ENCODE data around the gene PRRG3. TPM values are rescaled to one million over a fixed set of nuclear protein-coding genes. Genes with fewer than 3 reads are reported as not detected.

The PRRG3 gene
- total RNA-seq, 1 experiment from 2014 or later, result not detected

GRCh38 chrX:151708821-151709220 is 13.6 kb downstream of the PRRG3 start:
- DNase-seq (ENCODE audit: low read depth), result no peak

GRCh38 chrX:151710457-151710856 is 15.2 kb downstream of the PRRG3 start:
- no peak for DNase-seq (ENCODE audit: low read depth)

GRCh38 chrX:151711154-151711553 is 15.9 kb downstream of the PRRG3 start:
- no peak for DNase-seq (ENCODE audit: low read depth)

GRCh38 chrX:151711787-151712186 is 16.5 kb downstream of the PRRG3 start:
- no peak for DNase-seq (ENCODE audit: low read depth)

GRCh38 chrX:151712253-151712652 is 17.0 kb downstream of the PRRG3 start:
- DNase-seq (ENCODE audit: low read depth), result no peak

- peak; percentile 21 for DNase-seq (ENCODE audit: low read depth)
Measured at GRCh38 chrX:151713849-151714248, 18.6 kb downstream of the PRRG3 start.

- DNase-seq (ENCODE audit: low read depth), result no peak
Measured at GRCh38 chrX:151714362-151714761, 19.1 kb downstream of the PRRG3 start.

- no peak for DNase-seq (ENCODE audit: low read depth)
Measured at GRCh38 chrX:151715752-151716151, 20.5 kb downstream of the PRRG3 start, which contains the start of gene FATE1. Gene FATE1 (plus strand): TSS chrX:151716035. CDS start chrX:151716120, 85 bp downstream.

GRCh38 chrX:151722241-151722846 is 27.1 kb downstream of the PRRG3 start:
- DNase-seq (ENCODE audit: low read depth), result no peak

- no peak for DNase-seq (ENCODE audit: low read depth)
Measured at GRCh38 chrX:151723156-151723760, 28.0 kb downstream of the PRRG3 start.

- no peak for DNase-seq (ENCODE audit: low read depth)
Measured at GRCh38 chrX:151724563-151725337, 29.5 kb downstream of the PRRG3 start.

GRCh38 chrX:151725338-151725614 is 30.0 kb downstream of the PRRG3 start:
- DNase-seq (ENCODE audit: low read depth), result no peak

GRCh38 chrX:151726751-151727150 is 31.5 kb downstream of the PRRG3 start:
- DNase-seq (ENCODE audit: low read depth), result no peak

- DNase-seq (ENCODE audit: low read depth), result no peak
Measured at GRCh38 chrX:151727346-151727745, 32.1 kb downstream of the PRRG3 start.

GRCh38 chrX:151729056-151729725 is 33.9 kb downstream of the PRRG3 start:
- no peak for DNase-seq (ENCODE audit: low read depth)

- no peak for DNase-seq (ENCODE audit: low read depth)
Measured at GRCh38 chrX:151734446-151734845, 39.2 kb downstream of the PRRG3 start, which contains the start of gene CNGA2. Gene CNGA2 (plus strand): TSS chrX:151734746. CDS start chrX:151738484, 3,738 bp downstream.

GRCh38 chrX:151735219-151735618 is 40.0 kb downstream of the PRRG3 start:
- no peak for DNase-seq (ENCODE audit: low read depth)

GRCh38 chrX:151736685-151737084 is 41.4 kb downstream of the PRRG3 start:
- no peak for DNase-seq (ENCODE audit: low read depth)

GRCh38 chrX:151737494-151737893 is 42.2 kb downstream of the PRRG3 start:
- DNase-seq (ENCODE audit: low read depth), result no peak

GRCh38 chrX:151738751-151739150 is 43.5 kb downstream of the PRRG3 start:
- DNase-seq (ENCODE audit: low read depth), result no peak

GRCh38 chrX:151741606-151742005 is 46.3 kb downstream of the PRRG3 start:
- DNase-seq (ENCODE audit: low read depth), result no peak

- no peak for DNase-seq (ENCODE audit: low read depth)
Measured at GRCh38 chrX:151742311-151742710, 47.1 kb downstream of the PRRG3 start.

Measured in RPMI7951 (cell line).